GM23338 (cell line): ENCODE data around the gene POFUT2. TPM values are rescaled to one million over a fixed set of nuclear protein-coding genes. Genes with fewer than 3 reads are reported as not detected.
A peak's percentile ranks its signal among the peaks of the same experiment; 100 is the strongest.

ENCODE experiments used
- ATAC-seq: fragments of 200-7000 bp; cut with Tn5 transposase; 3 replicates; pipeline ENCODE4 v1.9.1; 2020
- DNase-seq: peaks from one replicate; pipeline ENCODE4 v3.0.0-alpha.2; 2015; ENCODE audit warnings: low spot score
- H2AFZ ChIP-seq: fragments of 200-600 bp; sonication (generic); 2 replicates; pipeline ENCODE4 v1.8.0; 2016; ENCODE audit warnings: antibody characterized with exemption, mild to moderate bottlenecking, moderate library complexity
- H3F3A ChIP-seq: fragments of 200-600 bp; sonication (generic); replicated peaks from 2 replicates; pipeline ENCODE4 v1.8.0; 2017; ENCODE audit warnings: antibody characterized with exemption, mixed run types, low read depth
- H3K27ac ChIP-seq: fragments of 200-600 bp; sonication (generic); 2 replicates; pipeline ENCODE4 v1.6.1; 2016; ENCODE audit warnings: low read depth
- H3K27me3 ChIP-seq: fragments of 200-600 bp; sonication (generic); 2 replicates; pipeline ENCODE4 v1.8.0; 2016; ENCODE audit warnings: mild to moderate bottlenecking, mixed run types, moderate library complexity; ENCODE audit not compliant: insufficient read depth
- H3K36me3 ChIP-seq: fragments of 200-600 bp; sonication (generic); 2 replicates; pipeline ENCODE4 v1.8.0; 2016; ENCODE audit warnings: mild to moderate bottlenecking; ENCODE audit not compliant: insufficient read depth
- H3K4me1 ChIP-seq: fragments of 200-600 bp; sonication (generic); 2 replicates; pipeline ENCODE4 v1.8.0; 2016; ENCODE audit warnings: mild to moderate bottlenecking, moderate library complexity; ENCODE audit not compliant: insufficient read depth
- H3K4me2 ChIP-seq: fragments of 200-600 bp; sonication (generic); 2 replicates; pipeline ENCODE4 v1.7.1; 2017; ENCODE audit warnings: mixed run types
- H3K4me3 ChIP-seq: fragments of 200-600 bp; sonication (generic); 2 replicates; pipeline ENCODE4 v1.6.1; 2016; ENCODE audit warnings: mixed run types
- H3K79me2 ChIP-seq: fragments of 200-600 bp; sonication (generic); replicated peaks from 2 replicates; pipeline ENCODE4 v1.8.0; 2017; ENCODE audit warnings: mild to moderate bottlenecking; ENCODE audit not compliant: insufficient read depth
- H3K9me2 ChIP-seq: fragments of 200-600 bp; sonication (generic); 2 replicates; pipeline ENCODE4 v1.8.0; 2017; ENCODE audit not compliant: insufficient read depth
- H4K20me1 ChIP-seq: fragments of 200-600 bp; sonication (generic); replicated peaks from 2 replicates; pipeline ENCODE4 v1.8.0; 2017; ENCODE audit warnings: mild to moderate bottlenecking; ENCODE audit not compliant: insufficient read depth
- H3K27ac Mint-ChIP-seq: 2 replicates; pipeline ENCODE4 v1.8.0; 2020; ENCODE audit warnings: inconsistent platforms, mild to moderate bottlenecking, moderate library complexity, mixed read lengths
- H3K27me3 Mint-ChIP-seq: 3 replicates; pipeline ENCODE4 v1.8.0; 2022; ENCODE audit warnings: low read depth, mild to moderate bottlenecking, moderate library complexity, mixed read lengths, inconsistent platforms; ENCODE audit not compliant: insufficient read depth, poor library complexity
- H3K36me3 Mint-ChIP-seq: 3 replicates; pipeline ENCODE4 v1.8.0; 2021; ENCODE audit warnings: low read depth, mild to moderate bottlenecking, inconsistent platforms, moderate library complexity, mixed read lengths
- H3K4me1 Mint-ChIP-seq: 3 replicates; pipeline ENCODE4 v1.8.0; 2020; ENCODE audit warnings: mild to moderate bottlenecking, inconsistent platforms, mixed read lengths
- H3K4me3 Mint-ChIP-seq: 3 replicates; pipeline ENCODE4 v1.8.0; 2021; ENCODE audit warnings: moderate library complexity, mild to moderate bottlenecking, inconsistent platforms, mixed read lengths
- H3K9me3 Mint-ChIP-seq: 3 replicates; pipeline ENCODE4 v1.8.0; 2020; ENCODE audit warnings: moderate library complexity, mild to moderate bottlenecking, inconsistent platforms, mixed read lengths
- CREB1 ChIP-seq: fragments of 250-450 bp; sonication (Bioruptor Pico); IDR thresholded peaks from 2 replicates; pipeline ENCODE4 v1.5.0; 2020; ENCODE audit warnings: low read depth, mild to moderate bottlenecking, moderate library complexity
- EZH2 ChIP-seq: fragments of 200-600 bp; sonication (generic); IDR thresholded peaks from one replicate; pipeline ENCODE4 v1.8.0; 2017; ENCODE audit warnings: antibody characterized with exemption, mild to moderate bottlenecking, low read depth; ENCODE audit not compliant: unreplicated experiment
- EZH2phosphoT487 ChIP-seq: fragments of 200-600 bp; sonication (generic); IDR thresholded peaks from one replicate; pipeline ENCODE4 v1.8.1; 2018; ENCODE audit warnings: antibody characterized with exemption; ENCODE audit not compliant: unreplicated experiment
- JUNB ChIP-seq: IDR thresholded peaks from one replicate; pipeline ENCODE4 v1.6.1; 2016; ENCODE audit warnings: antibody characterized with exemption; ENCODE audit not compliant: unreplicated experiment
- NANOG ChIP-seq: IDR thresholded peaks from 2 replicates; pipeline ENCODE4 v1.6.1; 2016; ENCODE audit warnings: antibody characterized with exemption, borderline replicate concordance
- POLR2AphosphoS5 ChIP-seq: IDR thresholded peaks from 2 replicates; pipeline ENCODE4 v1.6.1; 2016; ENCODE audit warnings: antibody characterized with exemption, low read depth
- REST ChIP-seq: IDR thresholded peaks from one replicate; pipeline ENCODE4 v1.6.1; 2018; ENCODE audit warnings: antibody characterized with exemption; ENCODE audit not compliant: unreplicated experiment
- STAT1 ChIP-seq: IDR thresholded peaks from one replicate; pipeline ENCODE4 v1.6.1; 2016; ENCODE audit warnings: antibody characterized with exemption; ENCODE audit not compliant: unreplicated experiment
- ZNF114 ChIP-seq: fragments of 250-450 bp; sonication (Bioruptor Pico); IDR thresholded peaks from 2 replicates; pipeline ENCODE4 v1.5.0; 2020; ENCODE audit warnings: mild to moderate bottlenecking, moderate library complexity
- ZNF331 ChIP-seq: fragments of 250-450 bp; sonication (Bioruptor Pico); IDR thresholded peaks from 2 replicates; pipeline ENCODE4 v1.5.0; 2020; ENCODE audit warnings: low read depth, mild to moderate bottlenecking, moderate library complexity
- ZNF462 ChIP-seq: fragments of 250-450 bp; sonication (Bioruptor Pico); IDR thresholded peaks from 2 replicates; pipeline ENCODE4 v1.5.0; 2020; ENCODE audit warnings: mild to moderate bottlenecking, moderate library complexity
- polyA plus RNA-seq: library from polyadenylated mRNA; unstranded; fragments of >200 nt; fragmentation: Nextera tagmentation; extraction: Ambion mirVana; gene quantifications from 2 replicates; pipeline ENCODE4 v1.2.1, GENCODE V29; 2016
- total RNA-seq: library from RNA; depleted of rRNA; stranded (reverse); fragments of >200 nt; shearing (Covaris generic); gene quantifications from 2 replicates; pipeline ENCODE4 v1.2.3, GENCODE V29; 2014
- TF ChIP-seq, protein P1 (sequence below), 2 experiments: fragments of 200-600 bp in 1 of 2; sonication (generic) in 1 of 2; conservative IDR thresholded peaks; 2 replicates each; pipeline versions ENCODE4 v1.5.1 to v1.6.1; 2016 to 2017; ENCODE audit warnings: antibody characterized with exemption in 2 of 2, low read depth in 2 of 2, mild to moderate bottlenecking in 2 of 2, moderate library complexity in 1 of 2
- TF ChIP-seq, protein P2 (sequence below): IDR thresholded peaks from 2 replicates; pipeline ENCODE4 v1.6.1; 2016; ENCODE audit warnings: antibody characterized with exemption

The POFUT2 gene
- total and polyA plus RNA-seq, 2 experiments from 2014 or later = 12.1 to 34.5 TPM

DNA sequence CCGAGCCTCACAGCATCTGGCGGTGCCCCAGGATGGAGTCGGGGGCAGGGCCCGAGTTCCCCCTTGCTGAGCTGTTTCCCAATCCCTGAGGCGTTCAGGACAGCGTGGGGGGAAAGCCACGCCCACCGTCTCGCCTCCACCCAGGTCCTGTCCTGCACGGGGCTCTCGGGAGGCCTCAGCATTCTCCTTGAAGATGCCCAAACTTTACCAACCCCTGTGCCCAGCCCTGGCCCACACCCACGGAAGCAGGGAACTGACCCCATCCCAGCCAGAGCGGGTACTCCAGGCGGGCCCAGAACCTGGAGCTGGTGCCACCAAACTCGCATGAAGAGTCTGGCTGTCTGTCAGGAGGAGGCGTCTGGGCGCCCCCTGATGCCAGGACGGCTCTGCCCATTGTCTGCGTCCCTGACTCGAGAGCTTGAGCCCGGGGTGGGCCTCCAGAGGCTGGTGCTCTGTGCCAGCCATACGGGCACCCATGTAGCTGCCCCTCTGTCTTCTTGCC, 35.3 kb upstream of the POFUT2 start:
- Histone ChIP-seq H3K9me2 (no peaks in the 10 kb centered on the region), H3F3A (no peaks in the 10 kb centered on the region), H3K27me3 (no peaks in the 10 kb centered on the region), H3K4me1 (no peaks in the 10 kb centered on the region; the same call in 1 of the 2 replicates), H3K36me3 (no peaks in the 10 kb centered on the region), H3K4me3 (no peak overlapping the region), H3K79me2 (no peaks in the 10 kb centered on the region), H2AFZ (no peak overlapping the region), H4K20me1 (no peaks in the 10 kb centered on the region), H3K4me2 (peak overlapping the region; percentile 10; the same call in 1 of the 2 replicates), H3K27ac (no peak overlapping the region)
- DNase-seq (no peak), ATAC-seq (peak; percentile 13)
- H3K27ac Mint-ChIP-seq = no peak overlapping the region
- no peak overlapping the region for H3K4me3 Mint-ChIP-seq
- TF ChIP-seq ZNF462 (CRISPR knock-in tag) = no peak
- TF ChIP-seq STAT1 = no peak
- no peak for TF ChIP-seq JUNB
- TF ChIP-seq, protein P1, sequence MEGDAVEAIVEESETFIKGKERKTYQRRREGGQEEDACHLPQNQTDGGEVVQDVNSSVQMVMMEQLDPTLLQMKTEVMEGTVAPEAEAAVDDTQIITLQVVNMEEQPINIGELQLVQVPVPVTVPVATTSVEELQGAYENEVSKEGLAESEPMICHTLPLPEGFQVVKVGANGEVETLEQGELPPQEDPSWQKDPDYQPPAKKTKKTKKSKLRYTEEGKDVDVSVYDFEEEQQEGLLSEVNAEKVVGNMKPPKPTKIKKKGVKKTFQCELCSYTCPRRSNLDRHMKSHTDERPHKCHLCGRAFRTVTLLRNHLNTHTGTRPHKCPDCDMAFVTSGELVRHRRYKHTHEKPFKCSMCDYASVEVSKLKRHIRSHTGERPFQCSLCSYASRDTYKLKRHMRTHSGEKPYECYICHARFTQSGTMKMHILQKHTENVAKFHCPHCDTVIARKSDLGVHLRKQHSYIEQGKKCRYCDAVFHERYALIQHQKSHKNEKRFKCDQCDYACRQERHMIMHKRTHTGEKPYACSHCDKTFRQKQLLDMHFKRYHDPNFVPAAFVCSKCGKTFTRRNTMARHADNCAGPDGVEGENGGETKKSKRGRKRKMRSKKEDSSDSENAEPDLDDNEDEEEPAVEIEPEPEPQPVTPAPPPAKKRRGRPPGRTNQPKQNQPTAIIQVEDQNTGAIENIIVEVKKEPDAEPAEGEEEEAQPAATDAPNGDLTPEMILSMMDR (conservative IDR thresholded peaks at IDR 0.05; ENCODE audit: low read depth in 2 of 2) = no peak
- TF ChIP-seq REST = no peak
- no peak for TF ChIP-seq EZH2
- TF ChIP-seq, protein P2, sequence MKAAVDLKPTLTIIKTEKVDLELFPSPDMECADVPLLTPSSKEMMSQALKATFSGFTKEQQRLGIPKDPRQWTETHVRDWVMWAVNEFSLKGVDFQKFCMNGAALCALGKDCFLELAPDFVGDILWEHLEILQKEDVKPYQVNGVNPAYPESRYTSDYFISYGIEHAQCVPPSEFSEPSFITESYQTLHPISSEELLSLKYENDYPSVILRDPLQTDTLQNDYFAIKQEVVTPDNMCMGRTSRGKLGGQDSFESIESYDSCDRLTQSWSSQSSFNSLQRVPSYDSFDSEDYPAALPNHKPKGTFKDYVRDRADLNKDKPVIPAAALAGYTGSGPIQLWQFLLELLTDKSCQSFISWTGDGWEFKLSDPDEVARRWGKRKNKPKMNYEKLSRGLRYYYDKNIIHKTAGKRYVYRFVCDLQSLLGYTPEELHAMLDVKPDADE = no peak
- TF ChIP-seq EZH2phosphoT487 = no peak
- no peak for TF ChIP-seq ZNF114 (CRISPR knock-in tag)
- TF ChIP-seq CREB1 (CRISPR knock-in tag) = no peak
- no peak for TF ChIP-seq ZNF331
- no peak for TF ChIP-seq POLR2AphosphoS5
- no peak for TF ChIP-seq NANOG
- H3K27me3 Mint-ChIP-seq = peaks cover 13% of the 10 kb centered on the region
- H3K4me1 Mint-ChIP-seq = peaks cover 13% of the 10 kb centered on the region
- H3K36me3 Mint-ChIP-seq = peaks cover 5% of the 10 kb centered on the region; the same call in 1 of the 3 replicates
- H3K9me3 Mint-ChIP-seq = peaks cover 8% of the 10 kb centered on the region; the same call in 2 of the 3 replicates
